Measurements from ENCODE around the gene SMC1A. TPM values are rescaled to one million over a fixed set of nuclear protein-coding genes. Genes with fewer than 3 reads are reported as not detected.
"Not testable (repeated sequence)": the region's sequence is repeated elsewhere in the genome, so short reads cannot be mapped to it uniquely, and the experiment has no call there.

The SMC1A gene
- total RNA-seq, 1 experiment from 2014 or later, result 100 TPM

- Histone ChIP-seq H2BK20ac (ENCODE audit: low read depth, low read length, poor library complexity, severe bottlenecking) (no peak overlapping the region), H3K18ac (ENCODE audit: insufficient read length, low read depth, low read length) (no peak overlapping the region), H3K23me2 (ENCODE audit: insufficient read length, low read depth, low read length, poor library complexity, severe bottlenecking) (no peaks in the 10 kb centered on the region), H3K23ac (ENCODE audit: insufficient read length, low read depth, low read length) (no peak overlapping the region), H3K27ac (ENCODE audit: insufficient read length, low read depth, low read length) (no peak overlapping the region), H3K4me1 (ENCODE audit: insufficient read depth, low read length) (no peaks in the 10 kb centered on the region), H2BK120ac (ENCODE audit: low read depth, low read length, poor library complexity, severe bottlenecking) (no peak overlapping the region), H3K4ac (ENCODE audit: low read depth, low read length) (no peak overlapping the region), H2BK12ac (ENCODE audit: insufficient read length, low read depth, low read length) (no peak overlapping the region), H4K20me1 (ENCODE audit: control insufficient read depth, insufficient read depth, insufficient read length) (no peaks in the 10 kb centered on the region), H2AK5ac (ENCODE audit: insufficient read length, low read length) (no peak overlapping the region), H3K79me1 (ENCODE audit: insufficient read depth, low read depth, low read length, poor library complexity, severe bottlenecking) (no peaks in the 10 kb centered on the region), H3K4me2 (ENCODE audit: insufficient read depth, insufficient read length, low read length) (no peak overlapping the region), H2BK5ac (ENCODE audit: insufficient read length, low read length) (no peak overlapping the region), H3T11ph (ENCODE audit: low read length) (no peak overlapping the region), H4K5ac (ENCODE audit: insufficient read length, low read depth, low read length) (no peak overlapping the region), H3K56ac (ENCODE audit: insufficient read length, low read depth, low read length) (no peak overlapping the region), H4K8ac (replicated peaks; ENCODE audit: insufficient read length, low read depth, low read length) (no peak overlapping the region), H2AFZ (ENCODE audit: low read length) (no peak overlapping the region), H2BK15ac (ENCODE audit: low read depth, low read length) (no peak overlapping the region), H3K9me3 (ENCODE audit: control insufficient read depth, low read depth, low read length) (peaks cover 35% of the 10 kb centered on the region), H3K27me3 (ENCODE audit: insufficient read depth, low read length) (no peaks in the 10 kb centered on the region), H3K9ac (ENCODE audit: extremely low read depth, insufficient read length, low read length) (no peak overlapping the region), H4K91ac (ENCODE audit: insufficient read length, low read depth, low read length) (no peak overlapping the region), H3K14ac (ENCODE audit: insufficient read depth, low read length) (no peak overlapping the region), H3K79me2 (ENCODE audit: insufficient read depth, low read length) (no peaks in the 10 kb centered on the region)
- TF ChIP-seq, protein P1, sequence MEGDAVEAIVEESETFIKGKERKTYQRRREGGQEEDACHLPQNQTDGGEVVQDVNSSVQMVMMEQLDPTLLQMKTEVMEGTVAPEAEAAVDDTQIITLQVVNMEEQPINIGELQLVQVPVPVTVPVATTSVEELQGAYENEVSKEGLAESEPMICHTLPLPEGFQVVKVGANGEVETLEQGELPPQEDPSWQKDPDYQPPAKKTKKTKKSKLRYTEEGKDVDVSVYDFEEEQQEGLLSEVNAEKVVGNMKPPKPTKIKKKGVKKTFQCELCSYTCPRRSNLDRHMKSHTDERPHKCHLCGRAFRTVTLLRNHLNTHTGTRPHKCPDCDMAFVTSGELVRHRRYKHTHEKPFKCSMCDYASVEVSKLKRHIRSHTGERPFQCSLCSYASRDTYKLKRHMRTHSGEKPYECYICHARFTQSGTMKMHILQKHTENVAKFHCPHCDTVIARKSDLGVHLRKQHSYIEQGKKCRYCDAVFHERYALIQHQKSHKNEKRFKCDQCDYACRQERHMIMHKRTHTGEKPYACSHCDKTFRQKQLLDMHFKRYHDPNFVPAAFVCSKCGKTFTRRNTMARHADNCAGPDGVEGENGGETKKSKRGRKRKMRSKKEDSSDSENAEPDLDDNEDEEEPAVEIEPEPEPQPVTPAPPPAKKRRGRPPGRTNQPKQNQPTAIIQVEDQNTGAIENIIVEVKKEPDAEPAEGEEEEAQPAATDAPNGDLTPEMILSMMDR (conservative IDR thresholded peaks at IDR 0.05), result no peak
- DNase-seq, result no peak
- H3K4me3 Mint-ChIP-seq, result no peak overlapping the region; a peak in 1 of 5 replicates
- H3K27me3 Mint-ChIP-seq (ENCODE audit: low read depth), result no peaks in the 10 kb centered on the region
- no peaks in the 10 kb centered on the region for H3K4me1 Mint-ChIP-seq
- H3K27ac Mint-ChIP-seq, result no peak overlapping the region
- H3K36me3 Mint-ChIP-seq (ENCODE audit: insufficient read depth in 1 of 3, low read depth in 3 of 3), result peaks cover 2 to 19% (median 19%) of the 10 kb centered on the region in 3 experiments; a peak in 6 of 7 replicates
- no CpG with 5 or more reads among the region's 2 CpGs for WGBS (ENCODE audit: extremely low coverage, insufficient read length, low lambda C conversion rate)
- peaks cover 59 to 67% of the 10 kb centered on the region in 2 experiments for H3K9me3 Mint-ChIP-seq
These were observed 49.1 kb downstream of the SMC1A start for GRCh38 chrX:53373307-53373706.

- H3K14ac ChIP-seq (ENCODE audit: insufficient read depth, low read length); H2BK5ac ChIP-seq (ENCODE audit: insufficient read length, low read length); H3T11ph ChIP-seq (ENCODE audit: low read length); H3K4ac ChIP-seq (ENCODE audit: low read depth, low read length); H2BK120ac ChIP-seq (ENCODE audit: low read depth, low read length, poor library complexity, severe bottlenecking); H3K79me1 ChIP-seq (ENCODE audit: insufficient read depth, low read depth, low read length, poor library complexity, severe bottlenecking); H2BK20ac ChIP-seq (ENCODE audit: low read depth, low read length, poor library complexity, severe bottlenecking); H2BK12ac ChIP-seq (ENCODE audit: insufficient read length, low read depth, low read length); H3K18ac ChIP-seq (ENCODE audit: insufficient read length, low read depth, low read length); H3K23ac ChIP-seq (ENCODE audit: insufficient read length, low read depth, low read length); H4K20me1 ChIP-seq (ENCODE audit: control insufficient read depth, insufficient read depth, insufficient read length); H3K4me1 ChIP-seq (ENCODE audit: insufficient read depth, low read length); H3K23me2 ChIP-seq (ENCODE audit: insufficient read length, low read depth, low read length, poor library complexity, severe bottlenecking); H3K9ac ChIP-seq (ENCODE audit: extremely low read depth, insufficient read length, low read length); H4K8ac ChIP-seq (replicated peaks; ENCODE audit: insufficient read length, low read depth, low read length); H3K4me2 ChIP-seq (ENCODE audit: insufficient read depth, insufficient read length, low read length); H2AFZ ChIP-seq (ENCODE audit: low read length); H2BK15ac ChIP-seq (ENCODE audit: low read depth, low read length); H3K27ac Mint-ChIP-seq; H2AK5ac ChIP-seq (ENCODE audit: insufficient read length, low read length); H4K91ac ChIP-seq (ENCODE audit: insufficient read length, low read depth, low read length); H3K4me1 Mint-ChIP-seq; H3K27me3 ChIP-seq (ENCODE audit: insufficient read depth, low read length); DNase-seq; H4K5ac ChIP-seq (ENCODE audit: insufficient read length, low read depth, low read length); H3K56ac ChIP-seq (ENCODE audit: insufficient read length, low read depth, low read length); H3K79me2 ChIP-seq (ENCODE audit: insufficient read depth, low read length); H3K4me3 Mint-ChIP-seq; H3K27me3 Mint-ChIP-seq (ENCODE audit: low read depth); H3K36me3 Mint-ChIP-seq (ENCODE audit: insufficient read depth in 1 of 3, low read depth in 3 of 3); H3K27ac ChIP-seq (ENCODE audit: insufficient read length, low read depth, low read length): not testable (repeated sequence)
- peaks cover 72 to 76% of the 10 kb centered on the region in 2 experiments for H3K9me3 Mint-ChIP-seq
- WGBS (ENCODE audit: extremely low coverage, insufficient read length, low lambda C conversion rate), result no CpG with 5 or more reads among the region's 1 CpG
- H3K9me3 ChIP-seq (ENCODE audit: control insufficient read depth, low read depth, low read length), result peaks cover 18% of the 10 kb centered on the region
These were observed 56.0 kb downstream of the SMC1A start for GRCh38 chrX:53366454-53366853.
